Panc1 (cell line): ENCODE measurements around the gene GMEB2. TPM values are rescaled to one million over a fixed set of nuclear protein-coding genes. Genes with fewer than 3 reads are reported as not detected.

ENCODE experiments used
- ATAC-seq: fragments of 200-7000 bp; cut with Tn5 transposase; 2 replicates; pipeline ENCODE4 v1.9.1; 2020; ENCODE audit warnings: mild to moderate bottlenecking, moderate library complexity
- BruUV-seq: library from RNA; stranded (reverse); fragments of 400-500 nt; replicated peaks from 2 replicates; lab custom pipeline; 2021; lab: Mats Ljungman, UMichigan
- CTCF ChIA-PET: fragments of 300-600 bp; sonication (Branson Sonifier 250); formaldehyde crosslinking; loops from one replicate; lab custom pipeline; 2022; ENCODE audit warnings: antibody characterized with exemption; lab: Charles Lee
- POLR2A ChIA-PET: fragments of 300-600 bp; sonication (Branson Sonifier 250); formaldehyde crosslinking; loops from one replicate; lab custom pipeline; 2022; ENCODE audit warnings: antibody characterized with exemption; lab: Charles Lee
- DNase-seq: peaks from one replicate; pipeline ENCODE4 v3.0.0-alpha.2; 2010; ENCODE audit warnings: low read depth, low spot score
- H3K27ac ChIP-seq: 2 replicates; pipeline ENCODE4 v1.5.1; 2011; ENCODE audit warnings: mild to moderate bottlenecking, low read length, inconsistent platforms
- H3K27me3 ChIP-seq: fragments of 200-500 bp; sonication (Bioruptor generic); 2 replicates; pipeline ENCODE4 v1.6.0; 2014; ENCODE audit warnings: low read length, inconsistent platforms; ENCODE audit not compliant: control insufficient read depth, insufficient read depth
- H3K36me3 ChIP-seq: fragments of 200-500 bp; sonication (Bioruptor generic); 2 replicates; pipeline ENCODE4 v1.5.1; 2014; ENCODE audit warnings: inconsistent platforms, mild to moderate bottlenecking, low read length, moderate library complexity; ENCODE audit not compliant: control insufficient read depth, insufficient read depth
- H3K4me1 ChIP-seq: 2 replicates; pipeline ENCODE4 v1.5.1; 2011; ENCODE audit warnings: inconsistent platforms, mild to moderate bottlenecking, low read length, moderate library complexity; ENCODE audit not compliant: control insufficient read depth, insufficient read depth
- H3K4me3 ChIP-seq, 2 experiments: 2 replicates each; pipeline ENCODE4 v1.5.1; 2011 to 2012; ENCODE audit warnings: low read depth in 2 of 2, low read length in 2 of 2, mild to moderate bottlenecking in 2 of 2, inconsistent platforms in 1 of 2, moderate library complexity in 1 of 2
- H3K9me3 ChIP-seq: fragments of 200-500 bp; sonication (Bioruptor generic); 2 replicates; pipeline ENCODE4 v1.5.1; 2014; ENCODE audit warnings: low read depth, mild to moderate bottlenecking, inconsistent platforms, low read length, moderate library complexity; ENCODE audit not compliant: control insufficient read depth, insufficient read depth
- POLR2AphosphoS5 ChIP-seq: IDR thresholded peaks from 2 replicates; pipeline ENCODE4 v1.6.1; 2012; ENCODE audit warnings: mild to moderate bottlenecking, low read depth, low read length, moderate library complexity
- SIN3A ChIP-seq: IDR thresholded peaks from 2 replicates; pipeline ENCODE4 v1.6.1; 2012; ENCODE audit warnings: low read depth, mild to moderate bottlenecking, low read length, moderate library complexity, borderline replicate concordance; ENCODE audit not compliant: insufficient read depth
- TCF7L2 ChIP-seq: IDR thresholded peaks from 2 replicates; pipeline ENCODE4 v1.6.1; 2011; ENCODE audit warnings: mild to moderate bottlenecking, low read depth, low read length, inconsistent platforms
- in situ Hi-C: cut with HindIII; loops from 2 replicates; pipeline ENCODE4 v1.10.0; 2016; ENCODE audit warnings: low sequenced_read_pairs, low pct_unique_long_range_greater_than_20kb
- intact Hi-C: fragments of 100-400 bp; cut with micrococcal nuclease; formaldehyde crosslinking; loops from one replicate; pipeline ENCODE4 v1.10.0; 2022; ENCODE audit not compliant: unreplicated experiment
- total RNA-seq: library from RNA; stranded (reverse); gene quantifications from one replicate; pipeline ENCODE4 v1.2.1, GENCODE V29; 2021; ENCODE audit not compliant: unreplicated experiment
- TF ChIP-seq, protein P1 (sequence below): fragments of 450-650 bp; IDR thresholded peaks from 2 replicates; pipeline ENCODE4 v1.5.1; 2017; ENCODE audit warnings: mild to moderate bottlenecking
- TF ChIP-seq, protein P2 (sequence below), 2 experiments: IDR thresholded peaks; 2 replicates each; pipeline ENCODE4 v1.6.1; 2011 to 2012; ENCODE audit warnings: low read depth in 2 of 2, control low read depth in 1 of 2, low read length in 1 of 2, mild to moderate bottlenecking in 1 of 2, moderate library complexity in 1 of 2; ENCODE audit not compliant: insufficient read depth in 1 of 2

Gene GMEB2
- total RNA-seq, 1 experiment from 2014 or later = 13.1 TPM

DNA sequence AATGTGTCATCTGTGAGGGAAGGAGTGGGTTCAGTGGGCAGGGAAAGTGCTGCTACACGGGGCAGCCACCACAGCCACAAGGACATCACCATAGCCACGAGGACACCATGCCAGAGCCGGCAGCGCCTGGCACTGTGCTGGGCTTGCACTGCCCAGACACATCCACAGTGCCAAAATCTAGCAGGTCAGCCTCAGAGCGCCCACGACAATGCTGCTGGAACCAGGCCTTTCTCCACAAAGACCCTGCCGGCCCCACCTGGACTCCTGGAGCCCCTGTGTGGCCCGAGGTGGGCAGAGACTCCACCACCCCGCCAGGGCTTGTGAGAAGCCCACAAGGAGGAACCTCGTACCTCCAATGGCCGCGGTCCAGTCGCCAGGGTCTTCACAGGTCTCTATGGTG, 34.2 kb downstream of the GMEB2 start:
- Histone ChIP-seq H3K27ac (no peak overlapping the region), H3K4me1 (no peaks in the 10 kb centered on the region), H3K36me3 (no peaks in the 10 kb centered on the region), H3K9me3 (no peaks in the 10 kb centered on the region), H3K27me3 (no peaks in the 10 kb centered on the region), H3K4me3 (no peak overlapping the region)
- DNase-seq (no peak), ATAC-seq (no peak)
- BruUV-seq = no TSS peak
- ChIA-PET CTCF (no interaction called here), POLR2A (no interaction called here)
- in situ Hi-C loops = loop anchor here (10.0 kb wide), 1 partner anchor 58 kb away; the partner anchor contains the start of gene PTK6
- intact Hi-C loops = no loop called here
- TF ChIP-seq POLR2AphosphoS5 (no peak), TCF7L2 (no peak), SIN3A (no peak)
- TF ChIP-seq, protein P1, sequence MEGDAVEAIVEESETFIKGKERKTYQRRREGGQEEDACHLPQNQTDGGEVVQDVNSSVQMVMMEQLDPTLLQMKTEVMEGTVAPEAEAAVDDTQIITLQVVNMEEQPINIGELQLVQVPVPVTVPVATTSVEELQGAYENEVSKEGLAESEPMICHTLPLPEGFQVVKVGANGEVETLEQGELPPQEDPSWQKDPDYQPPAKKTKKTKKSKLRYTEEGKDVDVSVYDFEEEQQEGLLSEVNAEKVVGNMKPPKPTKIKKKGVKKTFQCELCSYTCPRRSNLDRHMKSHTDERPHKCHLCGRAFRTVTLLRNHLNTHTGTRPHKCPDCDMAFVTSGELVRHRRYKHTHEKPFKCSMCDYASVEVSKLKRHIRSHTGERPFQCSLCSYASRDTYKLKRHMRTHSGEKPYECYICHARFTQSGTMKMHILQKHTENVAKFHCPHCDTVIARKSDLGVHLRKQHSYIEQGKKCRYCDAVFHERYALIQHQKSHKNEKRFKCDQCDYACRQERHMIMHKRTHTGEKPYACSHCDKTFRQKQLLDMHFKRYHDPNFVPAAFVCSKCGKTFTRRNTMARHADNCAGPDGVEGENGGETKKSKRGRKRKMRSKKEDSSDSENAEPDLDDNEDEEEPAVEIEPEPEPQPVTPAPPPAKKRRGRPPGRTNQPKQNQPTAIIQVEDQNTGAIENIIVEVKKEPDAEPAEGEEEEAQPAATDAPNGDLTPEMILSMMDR = no peak
- TF ChIP-seq, protein P2, sequence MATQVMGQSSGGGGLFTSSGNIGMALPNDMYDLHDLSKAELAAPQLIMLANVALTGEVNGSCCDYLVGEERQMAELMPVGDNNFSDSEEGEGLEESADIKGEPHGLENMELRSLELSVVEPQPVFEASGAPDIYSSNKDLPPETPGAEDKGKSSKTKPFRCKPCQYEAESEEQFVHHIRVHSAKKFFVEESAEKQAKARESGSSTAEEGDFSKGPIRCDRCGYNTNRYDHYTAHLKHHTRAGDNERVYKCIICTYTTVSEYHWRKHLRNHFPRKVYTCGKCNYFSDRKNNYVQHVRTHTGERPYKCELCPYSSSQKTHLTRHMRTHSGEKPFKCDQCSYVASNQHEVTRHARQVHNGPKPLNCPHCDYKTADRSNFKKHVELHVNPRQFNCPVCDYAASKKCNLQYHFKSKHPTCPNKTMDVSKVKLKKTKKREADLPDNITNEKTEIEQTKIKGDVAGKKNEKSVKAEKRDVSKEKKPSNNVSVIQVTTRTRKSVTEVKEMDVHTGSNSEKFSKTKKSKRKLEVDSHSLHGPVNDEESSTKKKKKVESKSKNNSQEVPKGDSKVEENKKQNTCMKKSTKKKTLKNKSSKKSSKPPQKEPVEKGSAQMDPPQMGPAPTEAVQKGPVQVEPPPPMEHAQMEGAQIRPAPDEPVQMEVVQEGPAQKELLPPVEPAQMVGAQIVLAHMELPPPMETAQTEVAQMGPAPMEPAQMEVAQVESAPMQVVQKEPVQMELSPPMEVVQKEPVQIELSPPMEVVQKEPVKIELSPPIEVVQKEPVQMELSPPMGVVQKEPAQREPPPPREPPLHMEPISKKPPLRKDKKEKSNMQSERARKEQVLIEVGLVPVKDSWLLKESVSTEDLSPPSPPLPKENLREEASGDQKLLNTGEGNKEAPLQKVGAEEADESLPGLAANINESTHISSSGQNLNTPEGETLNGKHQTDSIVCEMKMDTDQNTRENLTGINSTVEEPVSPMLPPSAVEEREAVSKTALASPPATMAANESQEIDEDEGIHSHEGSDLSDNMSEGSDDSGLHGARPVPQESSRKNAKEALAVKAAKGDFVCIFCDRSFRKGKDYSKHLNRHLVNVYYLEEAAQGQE (IDR thresholded peaks at IDR 0.05; ENCODE audit: insufficient read depth in 1 of 2, low read depth in 2 of 2, low read length in 1 of 2) = no peak

DNA sequence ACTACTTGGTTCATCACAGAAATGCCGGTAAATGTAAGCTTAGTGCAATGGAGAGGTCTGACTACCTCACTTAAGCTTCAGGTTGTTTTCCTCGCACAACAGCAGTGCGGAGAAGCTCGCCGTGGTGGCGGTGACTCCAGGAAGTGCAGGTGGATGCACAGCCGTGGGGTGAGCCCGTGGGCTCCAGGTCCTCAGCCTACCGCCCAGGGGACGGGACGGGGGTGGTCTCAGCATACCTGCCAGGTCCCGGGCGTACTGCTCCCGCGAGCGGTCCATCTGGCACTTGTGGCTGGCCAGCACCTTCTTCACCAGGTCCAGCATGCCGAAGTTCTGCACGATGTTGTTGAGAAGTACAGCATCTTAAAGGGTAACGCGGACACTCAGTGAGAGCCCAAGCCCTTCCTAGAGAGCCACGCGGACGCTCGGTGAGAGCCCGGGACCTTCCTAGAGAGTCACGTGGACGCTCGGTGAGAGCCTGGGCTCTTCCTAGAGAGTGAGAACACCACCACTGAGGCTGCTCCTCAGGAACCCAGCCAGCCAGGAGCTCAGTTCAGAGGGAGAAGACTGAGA, 35.0 kb downstream of the GMEB2 start:
- Histone ChIP-seq H3K27ac (no peak overlapping the region), H3K36me3 (no peaks in the 10 kb centered on the region), H3K4me1 (no peaks in the 10 kb centered on the region), H3K27me3 (no peaks in the 10 kb centered on the region), H3K9me3 (no peaks in the 10 kb centered on the region), H3K4me3 (no peak overlapping the region)
- TF ChIP-seq, protein P2 (IDR thresholded peaks at IDR 0.05; ENCODE audit: insufficient read depth in 1 of 2, low read depth in 2 of 2, low read length in 1 of 2) = no peak
- TF ChIP-seq SIN3A (no peak), POLR2AphosphoS5 (no peak), TCF7L2 (no peak)
- TF ChIP-seq, protein P1 = no peak
- no TSS peak for BruUV-seq
- intact Hi-C loops (no loop called here), in situ Hi-C loops (loop anchor here (10.0 kb wide), 1 partner anchor 57 kb away; the partner anchor contains the start of gene PTK6)
- ChIA-PET POLR2A (no interaction called here), CTCF (no interaction called here)
- ATAC-seq (no peak), DNase-seq (no peak)
